CD4-positive, alpha-beta T cell treated with Interleukin-17A for 4 hours (primary cell): Measurements from ENCODE around the gene FCN3.

ENCODE experiments used
- DNase-seq: peaks from one replicate; pipeline ENCODE4 v3.0.0-alpha.2; 2020; ENCODE audit warnings: mixed read lengths

Gene FCN3

GRCh38 chr1:27379564-27380122, 5.0 kb upstream of the FCN3 start:
- DNase-seq, result no peak

GRCh38 chr1:27377760-27378495, 3.3 kb upstream of the FCN3 start:
- DNase-seq, result no peak

GRCh38 chr1:27372808-27373690, 1.6 kb downstream of the FCN3 start:
- no peak for DNase-seq

GRCh38 chr1:27372022-27372807, 2.4 kb downstream of the FCN3 start:
- no peak for DNase-seq

- DNase-seq, result no peak
These were observed 5.6 kb downstream of the FCN3 start for GRCh38 chr1:27368869-27369582.

GRCh38 chr1:27367160-27367650, 7.4 kb downstream of the FCN3 start:
- no peak for DNase-seq

GRCh38 chr1:27366411-27367159, 8.0 kb downstream of the FCN3 start, which contains the start of gene MAP3K6:
MAP3K6 (minus strand) TSS chr1:27366961; CDS start chr1:27366597, 364 bp downstream.
- DNase-seq, result peak; percentile 57

GRCh38 chr1:27366113-27366410, 8.6 kb downstream of the FCN3 start:
- peak; percentile 85 for DNase-seq

GRCh38 chr1:27365372-27366112, 9.1 kb downstream of the FCN3 start:
- peak; percentile 89 for DNase-seq

GRCh38 chr1:27364696-27365371, 9.8 kb downstream of the FCN3 start:
- no peak for DNase-seq

- no peak for DNase-seq
These were observed 10.6 kb downstream of the FCN3 start for GRCh38 chr1:27363766-27364695.

- DNase-seq, result no peak
These were observed 13.1 kb downstream of the FCN3 start for GRCh38 chr1:27361553-27361952.

- no peak for DNase-seq
These were observed 13.6 kb downstream of the FCN3 start for GRCh38 chr1:27361044-27361402.

- peak; percentile 71 for DNase-seq
These were observed 14.2 kb downstream of the FCN3 start for GRCh38 chr1:27360159-27361043.

GRCh38 chr1:27359822-27360158, 14.8 kb downstream of the FCN3 start:
- no peak for DNase-seq

GRCh38 chr1:27358928-27359313, 15.7 kb downstream of the FCN3 start:
- no peak for DNase-seq

- DNase-seq, result no peak
These were observed 16.3 kb downstream of the FCN3 start for GRCh38 chr1:27358038-27358927.
